OCI-LY7 (cell line): ENCODE data around the gene KCNQ1. TPM values are rescaled to one million over a fixed set of nuclear protein-coding genes. Genes with fewer than 3 reads are reported as not detected.

Source experiments
- BruUV-seq: library from RNA; stranded (reverse); fragments of 400-500 nt; replicated peaks from 2 replicates; lab custom pipeline; 2021; lab: Mats Ljungman, UMichigan
- CTCF ChIA-PET: fragments of 300-600 bp; sonication (Branson Sonifier 250); formaldehyde crosslinking; loops from one replicate; lab custom pipeline; 2022; ENCODE audit warnings: antibody characterized with exemption; ENCODE audit not compliant: unreplicated experiment; lab: Charles Lee
- POLR2A ChIA-PET: fragments of 300-600 bp; sonication (Branson Sonifier 250); formaldehyde crosslinking; loops from one replicate; lab custom pipeline; 2022; ENCODE audit warnings: antibody characterized with exemption; lab: Charles Lee
- DNase-seq: peaks from one replicate; pipeline ENCODE4 v3.0.0-alpha.2; 2015; ENCODE audit warnings: low spot score
- H2AFZ ChIP-seq: fragments of 200-600 bp; sonication (generic), shearing (Covaris generic); 2 replicates; pipeline ENCODE4 v1.6.1; 2014; ENCODE audit warnings: mild to moderate bottlenecking, antibody characterized with exemption, low read length, moderate library complexity
- H3K27ac ChIP-seq: fragments of 200-600 bp; sonication (generic); 2 replicates; pipeline ENCODE4 v1.5.1; 2014; ENCODE audit warnings: mixed run types, low read depth, mild to moderate bottlenecking, moderate library complexity, low read length, inconsistent platforms; ENCODE audit not compliant: poor library complexity, severe bottlenecking
- H3K36me3 ChIP-seq: fragments of 200-600 bp; sonication (generic); 2 replicates; pipeline ENCODE4 v1.6.1; 2014; ENCODE audit warnings: mild to moderate bottlenecking, antibody characterized with exemption, low read length, moderate library complexity, mixed read lengths; ENCODE audit not compliant: insufficient read depth
- H3K4me1 ChIP-seq: fragments of 200-600 bp; sonication (generic); 2 replicates; pipeline ENCODE4 v1.5.1; 2014; ENCODE audit warnings: mild to moderate bottlenecking, low read length; ENCODE audit not compliant: insufficient read depth, poor library complexity, severe bottlenecking
- H3K4me2 ChIP-seq: fragments of 200-600 bp; sonication (generic); 2 replicates; pipeline ENCODE4 v1.6.1; 2014; ENCODE audit warnings: mild to moderate bottlenecking, low read length
- H3K4me3 ChIP-seq: fragments of 200-600 bp; sonication (generic); 2 replicates; pipeline ENCODE4 v1.5.1; 2014; ENCODE audit warnings: mild to moderate bottlenecking, low read depth, low read length; ENCODE audit not compliant: poor library complexity, severe bottlenecking
- H3K79me2 ChIP-seq: fragments of 200-600 bp; sonication (generic); 2 replicates; pipeline ENCODE4 v1.6.1; 2016; ENCODE audit warnings: low read depth, mild to moderate bottlenecking, low read length, moderate library complexity, mixed read lengths; ENCODE audit not compliant: insufficient read depth
- H3K9me2 ChIP-seq: fragments of 200-600 bp; sonication (generic); 2 replicates; pipeline ENCODE4 v1.6.1; 2016; ENCODE audit warnings: mild to moderate bottlenecking, low read length, mixed read lengths; ENCODE audit not compliant: insufficient read depth
- H3K9me3 ChIP-seq: fragments of 200-600 bp; sonication (generic); 2 replicates; pipeline ENCODE4 v1.6.1; 2014; ENCODE audit warnings: mild to moderate bottlenecking, mixed run types, low read length, mixed read lengths
- H4K20me1 ChIP-seq: fragments of 200-600 bp; sonication (generic); 2 replicates; pipeline ENCODE4 v1.6.1; 2014; ENCODE audit warnings: mild to moderate bottlenecking, antibody characterized with exemption, low read length, moderate library complexity, mixed read lengths; ENCODE audit not compliant: insufficient read depth
- CTCF ChIP-seq: fragments of 200-600 bp; sonication (generic); conservative IDR thresholded peaks from 2 replicates; pipeline ENCODE4 v1.5.1; 2014; ENCODE audit warnings: mild to moderate bottlenecking, antibody characterized with exemption, low read length, moderate library complexity, mixed read lengths
- EZH2phosphoT487 ChIP-seq: fragments of 200-600 bp; sonication (generic); IDR thresholded peaks from 2 replicates; pipeline ENCODE4 v1.6.1; 2018; ENCODE audit warnings: low read depth, borderline replicate concordance, mild to moderate bottlenecking, mixed run types, antibody characterized with exemption, low read length, moderate library complexity, mixed read lengths
- intact Hi-C: fragments of 100-400 bp; cut with micrococcal nuclease; formaldehyde crosslinking; loops from one replicate; pipeline ENCODE4 v1.10.0; 2022; ENCODE audit not compliant: unreplicated experiment
- total RNA-seq, 2 experiments: library from RNA; depleted of rRNA in 1 of 2; stranded (reverse); fragments of >200 nt in 1 of 2; shearing (Covaris generic) in 1 of 2; gene quantifications; 2 replicates each; pipeline ENCODE4 v1.2.3, GENCODE V29; 2014 to 2022

The KCNQ1 gene
- total RNA-seq, 2 experiments from 2014 or later: 0.22 to 1.3 TPM

GRCh38 chr11:2582946-2583604 lies 138.3 kb downstream of the KCNQ1 start:
- TF ChIP-seq CTCF: no peak
- H3K79me2 ChIP-seq: no peaks in the 10 kb centered on the region
- H3K36me3 ChIP-seq: no peaks in the 10 kb centered on the region
- no TSS peak for BruUV-seq
- intact Hi-C loops: no loop called here
- H3K4me2 ChIP-seq: no peak overlapping the region
- H3K27ac ChIP-seq: no peak overlapping the region
- POLR2A ChIA-PET: no interaction called here
- H3K4me1 ChIP-seq: no peaks in the 10 kb centered on the region
- no peaks in the 10 kb centered on the region for H3K9me3 ChIP-seq
- H4K20me1 ChIP-seq: no peaks in the 10 kb centered on the region
- H3K9me2 ChIP-seq: no peaks in the 10 kb centered on the region
- CTCF ChIA-PET: no interaction called here
- H3K4me3 ChIP-seq: no peak overlapping the region
- no peak for DNase-seq
- H2AFZ ChIP-seq: no peak overlapping the region

DNA sequence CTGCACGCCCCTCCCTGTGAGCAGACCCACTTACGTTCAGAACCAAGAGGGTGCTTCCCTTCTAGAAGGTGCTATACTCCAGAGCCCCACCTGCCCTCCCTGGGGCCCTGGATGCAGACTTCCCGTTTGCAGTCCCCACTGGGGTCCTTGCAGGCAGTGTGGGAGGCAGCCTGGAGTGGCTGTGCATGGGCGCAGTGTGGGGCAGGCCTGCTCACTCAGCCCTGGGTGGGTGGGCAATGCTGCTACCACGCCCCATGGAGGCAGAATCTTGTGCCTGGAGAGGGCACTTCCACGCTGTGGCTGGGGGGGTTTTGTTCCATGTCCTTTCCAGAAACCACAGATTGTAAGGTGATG lies 138.8 kb downstream of the KCNQ1 start:
- Histone ChIP-seq H2AFZ (no peak overlapping the region), H3K4me3 (no peak overlapping the region), H4K20me1 (no peaks in the 10 kb centered on the region), H3K4me1 (no peaks in the 10 kb centered on the region), H3K36me3 (no peaks in the 10 kb centered on the region), H3K9me3 (no peaks in the 10 kb centered on the region), H3K27ac (no peak overlapping the region), H3K9me2 (no peaks in the 10 kb centered on the region), H3K4me2 (no peak overlapping the region), H3K79me2 (no peaks in the 10 kb centered on the region)
- DNase-seq: no peak
- intact Hi-C loops: no loop called here
- TF ChIP-seq EZH2phosphoT487 (no peak), CTCF (no peak)
- CTCF ChIA-PET: no interaction called here
- BruUV-seq: no TSS peak
- POLR2A ChIA-PET: no interaction called here

DNA sequence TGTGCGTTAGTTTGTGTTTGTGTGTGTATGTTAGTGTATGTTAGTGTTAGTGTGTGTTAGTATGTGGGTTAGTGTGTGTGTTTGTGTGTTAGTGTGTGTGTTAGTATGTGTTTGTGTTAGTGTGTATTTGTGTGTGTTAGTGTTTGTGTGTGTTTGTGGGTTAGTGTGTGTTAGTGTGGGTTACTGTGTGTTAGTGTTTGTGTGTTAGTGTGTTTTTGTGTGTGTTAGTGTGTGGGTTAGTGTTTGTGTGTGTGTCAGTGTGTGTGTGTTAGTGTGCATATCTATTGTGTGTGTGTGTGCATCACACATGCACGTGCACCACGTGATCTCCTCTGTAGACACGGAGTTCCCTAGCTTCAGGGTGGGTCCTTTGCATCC lies 139.6 kb downstream of the KCNQ1 start:
- BruUV-seq: no TSS peak

More for the DNA sequence above, 139.6 kb downstream of the KCNQ1 start:
- TF ChIP-seq CTCF (no peak), EZH2phosphoT487 (no peak)
- no peaks in the 10 kb centered on the region for H3K79me2 ChIP-seq
- no peak for DNase-seq
- H2AFZ ChIP-seq: no peak overlapping the region
- no peaks in the 10 kb centered on the region for H3K36me3 ChIP-seq
- intact Hi-C loops: no loop called here
- no peaks in the 10 kb centered on the region for H4K20me1 ChIP-seq
- no peak overlapping the region for H3K4me3 ChIP-seq
- H3K9me2 ChIP-seq: no peaks in the 10 kb centered on the region
- H3K4me1 ChIP-seq: no peaks in the 10 kb centered on the region
- no peak overlapping the region for H3K27ac ChIP-seq
- POLR2A ChIA-PET: no interaction called here
- CTCF ChIA-PET: no interaction called here
- no peak overlapping the region for H3K4me2 ChIP-seq
- no peaks in the 10 kb centered on the region for H3K9me3 ChIP-seq
